NCI-H460 (cell line): Measurements from ENCODE around the gene ZFHX3. TPM values are rescaled to one million over a fixed set of nuclear protein-coding genes. Genes with fewer than 3 reads are reported as not detected.

ENCODE experiments used
- DNase-seq: peaks from one replicate; pipeline ENCODE4 v3.0.0-alpha.2; 2016; ENCODE audit warnings: low read depth; ENCODE audit errors: extremely low read depth
- total RNA-seq: library from RNA; depleted of rRNA; stranded (reverse); fragments of >200 nt; shearing (Covaris generic); gene quantifications from 2 replicates; pipeline ENCODE4 v1.2.3, GENCODE V29; 2014

The ZFHX3 gene
- total RNA-seq, 1 experiment from 2014 or later, result 5.5 TPM

GRCh38 chr16:73042807-73043206 lies 5.1 kb downstream of the ZFHX3 start:
- no peak for DNase-seq

DNA sequence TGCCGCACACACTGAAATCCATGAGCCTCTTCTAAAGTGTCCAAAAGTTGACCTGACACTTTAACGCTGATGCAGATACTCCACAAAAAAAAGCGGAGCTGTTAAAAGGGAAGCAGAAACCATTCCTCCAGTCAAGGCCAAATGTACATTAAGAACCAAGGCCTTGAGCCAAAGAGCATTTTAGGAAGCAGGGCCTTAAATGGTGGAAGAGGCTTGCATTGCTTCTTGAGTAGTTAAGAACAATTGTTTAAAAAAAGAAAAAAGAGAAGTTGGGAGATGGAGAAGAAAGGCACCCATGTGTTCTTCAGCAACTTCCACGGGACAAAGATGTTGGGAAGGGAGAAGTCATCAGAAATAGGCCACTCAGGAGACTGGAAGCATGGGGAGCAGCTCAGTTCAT lies 6.3 kb downstream of the ZFHX3 start:
- no peak for DNase-seq

GRCh38 chr16:73040735-73041402 lies 7.1 kb downstream of the ZFHX3 start:
- DNase-seq, result no peak

DNA sequence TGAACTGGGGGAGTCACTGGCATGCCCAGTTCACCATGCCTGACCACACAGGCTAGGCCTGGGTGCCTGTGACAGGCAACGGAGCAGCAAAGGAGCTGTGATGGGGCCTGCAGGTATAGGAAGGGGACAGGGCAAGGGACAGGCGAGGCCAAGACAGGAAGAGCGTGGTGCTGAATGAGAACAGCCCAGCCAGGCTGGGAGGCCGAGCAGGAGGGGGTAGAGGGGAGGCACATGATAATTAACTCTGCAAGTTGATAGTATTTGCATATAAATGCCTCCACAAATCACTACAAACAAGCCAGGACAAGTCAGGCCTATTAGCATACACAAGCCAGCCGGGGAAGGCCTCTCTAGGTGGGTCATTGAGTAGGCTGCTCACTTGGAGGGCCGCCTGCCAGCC lies 7.8 kb downstream of the ZFHX3 start:
- DNase-seq, result no peak

DNA sequence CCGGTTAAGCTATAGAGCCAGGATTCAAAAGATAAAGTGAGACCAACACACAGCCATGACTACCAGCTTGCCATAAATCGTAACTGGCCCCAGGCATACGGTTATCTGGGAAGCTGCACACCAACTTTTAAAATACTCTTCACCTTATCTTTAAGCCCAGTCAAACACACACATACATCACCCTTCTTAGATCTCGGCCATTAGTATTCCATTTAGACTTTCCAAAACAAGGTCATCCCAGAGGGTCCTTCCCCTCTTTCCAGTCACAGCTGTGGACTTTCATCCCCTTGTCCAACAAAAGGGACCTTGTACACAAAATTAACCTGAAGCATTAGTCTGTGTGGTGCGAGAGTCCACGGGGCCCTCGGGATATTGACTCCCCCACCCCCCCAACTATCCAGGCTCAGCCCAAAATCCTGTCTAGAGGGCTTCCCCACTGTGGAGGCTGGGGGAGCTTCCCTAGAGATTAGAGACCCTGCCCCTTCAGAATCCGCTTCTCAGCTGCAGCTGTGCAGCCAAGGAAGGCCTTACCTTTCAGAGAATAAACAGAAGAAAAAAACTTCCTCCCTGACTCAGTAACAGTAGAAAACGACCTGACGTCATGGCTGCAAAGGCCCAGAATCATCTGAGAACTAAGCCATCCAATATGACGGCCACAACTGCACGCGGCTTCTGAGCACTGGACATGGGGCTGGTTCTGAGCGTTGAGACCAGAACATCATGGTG lies 9.9 kb downstream of the ZFHX3 start:
- no peak for DNase-seq

DNA sequence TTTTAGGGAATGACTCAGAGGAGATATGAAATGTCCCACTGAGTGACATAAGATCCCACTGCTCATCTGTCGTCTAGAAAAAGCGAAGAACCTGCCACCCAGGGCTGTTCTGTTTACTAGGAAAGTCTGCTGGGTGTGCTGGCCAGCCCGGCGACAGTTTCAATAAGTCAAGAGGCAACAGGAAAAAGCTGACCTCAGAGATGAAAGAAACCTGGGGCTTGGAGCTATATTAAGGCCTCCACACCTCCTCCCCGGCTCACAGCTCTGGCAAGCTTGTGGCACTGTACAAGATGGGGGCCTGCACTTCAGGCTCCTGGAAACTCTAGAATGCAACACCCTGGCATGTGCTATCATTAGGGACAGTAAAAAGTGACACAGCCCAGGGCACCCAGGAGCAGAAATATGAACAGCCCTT lies 10.6 kb downstream of the ZFHX3 start:
- DNase-seq, result no peak

- DNase-seq, result no peak
Observed at GRCh38 chr16:73036074-73036826, 11.7 kb downstream of the ZFHX3 start.

DNA sequence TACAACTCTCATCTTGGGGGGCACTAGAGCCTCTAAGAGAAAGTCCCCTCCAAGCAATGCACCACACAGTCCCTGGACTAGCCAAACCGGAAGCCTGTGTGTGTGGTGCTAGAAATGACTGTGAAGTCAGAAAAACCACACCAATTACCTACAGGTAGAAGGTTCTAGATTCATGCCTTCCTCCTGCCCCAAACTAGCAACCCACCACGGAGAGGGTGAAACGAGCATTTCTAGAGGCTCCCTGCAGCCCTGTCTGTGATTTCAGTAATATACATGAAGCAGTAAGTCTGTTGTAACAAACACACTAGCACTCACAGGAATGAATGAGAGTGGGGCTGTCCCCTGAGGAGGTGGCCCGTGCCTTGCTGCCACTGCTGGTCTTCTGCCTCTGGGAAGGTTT lies 13.6 kb downstream of the ZFHX3 start:
- DNase-seq, result no peak

- no peak for DNase-seq
Observed at GRCh38 chr16:73033271-73033998, 14.5 kb downstream of the ZFHX3 start.

GRCh38 chr16:73032541-73033270 lies 15.2 kb downstream of the ZFHX3 start:
- DNase-seq, result no peak

DNA sequence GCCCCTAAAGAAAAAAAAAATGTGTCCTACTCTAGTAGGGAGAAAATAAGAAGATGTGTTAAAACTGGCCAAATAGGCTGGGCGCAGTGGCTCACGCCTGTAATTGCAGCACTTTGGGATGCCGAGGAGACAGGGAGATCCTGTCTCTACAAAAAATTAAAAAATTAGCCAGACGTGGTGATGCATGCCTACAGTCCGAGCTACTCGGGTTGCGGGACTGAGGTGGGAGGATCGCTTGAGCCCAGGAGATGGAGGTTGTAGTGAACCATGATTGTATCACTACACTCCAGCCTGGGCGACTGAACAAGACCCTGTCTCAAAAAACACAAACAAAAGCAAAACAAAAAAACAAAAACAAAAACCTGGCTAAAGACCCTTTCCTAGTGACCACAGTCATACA lies 15.9 kb downstream of the ZFHX3 start:
- DNase-seq, result no peak

DNA sequence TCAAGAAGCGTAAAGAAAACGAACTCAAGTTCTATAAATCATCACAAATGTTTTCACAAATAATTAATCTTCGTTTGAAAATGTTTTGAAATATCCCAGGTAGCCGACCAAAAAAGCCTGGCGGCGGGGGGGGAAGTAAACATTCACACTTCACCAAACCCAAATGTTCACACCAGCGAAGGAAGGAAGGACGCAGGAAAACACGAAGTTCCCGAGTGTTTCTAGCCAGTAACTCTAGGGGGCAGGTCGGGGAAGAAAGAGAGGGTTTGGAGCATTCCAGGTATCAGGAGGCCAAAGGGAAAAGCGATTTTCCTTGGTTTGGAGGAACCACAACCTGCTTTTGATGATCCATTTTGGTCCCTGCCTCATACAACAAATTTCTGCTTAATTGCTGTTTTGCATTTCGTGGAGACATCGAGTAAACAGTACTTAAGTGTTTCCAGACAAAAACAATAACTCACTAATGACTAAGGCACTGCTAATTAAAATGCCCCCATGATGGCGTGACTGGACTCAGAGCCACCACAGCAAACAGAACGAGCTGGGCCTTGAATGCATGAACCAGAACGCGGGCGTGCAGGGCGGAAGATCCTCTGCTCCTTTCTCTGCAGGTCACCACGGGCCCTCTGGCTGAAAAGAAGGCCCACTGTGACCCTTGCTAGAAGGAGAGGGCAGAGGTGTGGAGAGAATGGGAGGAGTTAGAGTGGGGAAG lies 16.6 kb downstream of the ZFHX3 start:
- no peak for DNase-seq

GRCh38 chr16:73028721-73029361 lies 19.1 kb downstream of the ZFHX3 start:
- DNase-seq, result no peak

DNA sequence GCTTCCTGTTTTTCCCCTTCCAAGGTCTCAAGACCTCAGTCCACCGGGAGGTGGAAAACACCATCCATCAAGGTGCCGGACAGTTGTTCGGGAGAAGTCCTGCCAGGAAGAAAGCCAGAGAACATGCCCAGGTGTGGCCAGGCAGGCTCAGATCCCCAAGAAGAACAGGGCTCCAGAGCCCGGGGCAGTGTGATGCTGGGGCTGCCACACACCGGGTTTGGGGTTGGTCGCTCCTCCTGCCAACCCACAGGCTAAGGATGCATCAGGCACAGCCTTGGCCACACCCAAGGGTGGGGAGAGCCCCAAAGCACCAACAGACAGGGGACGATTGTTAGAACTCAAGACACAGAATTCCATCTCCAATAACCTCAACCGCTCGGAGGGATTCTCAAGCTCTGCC lies 19.7 kb downstream of the ZFHX3 start:
- no peak for DNase-seq

GRCh38 chr16:73027685-73028111 lies 20.2 kb downstream of the ZFHX3 start:
- DNase-seq, result no peak

DNA sequence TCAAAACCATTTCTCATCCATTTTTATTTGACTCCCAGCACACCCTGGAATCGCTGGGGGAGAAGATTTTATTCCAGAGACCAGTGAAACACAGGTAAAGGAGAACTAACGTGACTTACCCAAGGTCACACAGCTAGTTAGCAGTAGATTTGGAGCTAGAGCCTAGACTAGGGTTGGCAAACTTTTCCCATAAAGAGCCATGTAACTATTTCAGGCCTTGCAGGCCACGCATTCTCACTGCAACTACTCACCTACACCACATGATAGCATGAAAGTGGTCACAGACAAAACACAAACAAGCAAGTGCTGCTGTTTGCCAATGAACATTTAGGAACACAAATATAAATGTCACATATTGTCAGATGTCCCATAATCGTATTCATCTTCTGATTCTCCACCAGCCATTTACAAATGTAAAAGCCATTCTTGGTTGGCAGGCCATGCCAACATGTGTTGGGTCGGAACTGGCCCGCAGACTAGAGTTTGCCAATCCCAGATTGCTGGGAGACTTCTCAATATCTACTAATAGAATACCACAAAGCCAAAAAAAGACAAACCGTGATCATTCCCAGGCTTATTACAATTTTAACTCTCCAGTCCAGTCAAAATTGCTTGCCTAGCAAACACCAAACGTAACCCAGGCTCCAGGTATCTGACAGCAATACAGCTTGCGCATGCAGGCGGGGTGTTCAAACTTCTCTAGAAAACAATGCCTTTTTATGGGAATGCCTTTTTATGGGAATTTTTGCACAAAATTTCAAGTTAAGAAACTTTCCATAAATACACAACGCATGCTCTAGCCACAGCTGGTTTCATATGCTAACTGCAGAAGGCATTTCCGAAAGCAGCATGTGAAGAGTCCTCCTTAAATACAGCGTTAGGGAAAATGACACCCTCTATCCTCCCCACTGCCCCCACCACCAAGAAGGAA lies 20.9 kb downstream of the ZFHX3 start:
- DNase-seq, result no peak

DNA sequence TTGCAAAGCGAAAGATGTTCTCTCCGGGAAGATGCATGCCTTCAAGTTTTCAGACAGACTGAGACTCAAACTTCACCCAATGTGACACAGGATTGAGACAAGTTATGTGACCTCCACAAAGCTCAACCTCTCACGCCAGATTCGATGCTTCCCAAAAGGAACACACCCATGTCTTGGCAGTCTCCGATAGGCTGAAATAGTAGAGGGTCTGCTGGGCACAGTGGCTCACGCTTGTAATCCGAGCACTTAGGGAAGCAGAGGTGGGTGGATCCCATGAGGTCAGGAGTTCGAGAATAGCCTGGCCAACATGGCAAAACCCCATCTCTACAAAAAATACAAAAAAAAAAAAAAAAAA lies 22.1 kb downstream of the ZFHX3 start:
- DNase-seq, result no peak

DNA sequence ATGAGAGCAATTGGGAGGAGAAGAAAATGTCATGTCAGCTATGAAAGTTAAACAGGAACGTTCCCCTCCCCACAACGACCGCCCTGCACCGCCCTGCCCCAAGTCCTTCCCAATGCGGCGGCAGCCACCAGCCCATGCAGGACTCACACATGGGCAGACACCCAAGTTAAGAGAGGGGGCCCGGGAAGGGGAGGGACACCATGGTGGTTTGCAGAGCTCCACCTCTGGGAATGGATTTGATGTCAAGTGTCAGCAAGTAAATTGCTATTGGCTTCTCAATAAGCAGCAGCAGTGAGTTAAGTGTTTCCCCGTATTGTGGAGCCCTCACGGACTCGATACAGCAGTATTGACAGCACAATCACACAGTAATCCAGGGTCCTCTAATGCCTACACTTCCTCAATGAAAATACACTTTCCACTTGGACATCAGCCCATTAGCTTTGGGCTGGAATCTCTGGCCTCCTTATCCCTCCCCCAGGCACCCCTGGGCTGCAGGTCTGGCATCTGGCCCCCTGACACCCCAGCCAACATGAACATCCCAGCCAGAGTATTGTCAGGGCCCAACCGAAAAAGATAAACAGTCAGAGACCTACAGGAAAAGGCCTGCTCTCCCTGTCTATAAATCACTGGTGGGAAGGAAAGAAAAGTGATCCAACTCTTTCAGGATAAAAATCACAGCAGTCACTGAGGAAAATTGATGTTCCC lies 22.6 kb downstream of the ZFHX3 start:
- DNase-seq, result no peak
